Activated CD8-positive, alpha-beta memory T cell treated with anti-CD3 and anti-CD28 coated beads for 4 hours (primary cell): ENCODE data around the gene SNAPC3.
A peak's percentile ranks its signal among the peaks of the same experiment; 100 is the strongest.

Experiments used
- DNase-seq, 2 donors: peaks; one replicate each; pipeline ENCODE4 v3.0.0-alpha.2; 2020; ENCODE audit warnings: low read depth in 2 of 2

The SNAPC3 gene

GRCh38 chr9:15492485-15493150 lies 69.9 kb downstream of the SNAPC3 start:
- DNase-seq, result no peak

GRCh38 chr9:15498246-15498995 lies 75.7 kb downstream of the SNAPC3 start:
- DNase-seq, result no peak

- no peak for DNase-seq
These were observed 76.5 kb downstream of the SNAPC3 start for GRCh38 chr9:15499139-15499538.

GRCh38 chr9:15501179-15501578 lies 78.5 kb downstream of the SNAPC3 start:
- DNase-seq, result no peak

GRCh38 chr9:15501803-15502202 lies 79.1 kb downstream of the SNAPC3 start:
- DNase-seq, result no peak

- DNase-seq, result no peak
These were observed 83.2 kb downstream of the SNAPC3 start for GRCh38 chr9:15505921-15506320.

GRCh38 chr9:15509931-15510788 lies 87.5 kb downstream of the SNAPC3 start:
- DNase-seq, result peak; percentile 21 to 31

- DNase-seq, result peak; percentile 62 to 64
These were observed 88.3 kb downstream of the SNAPC3 start, which contains the start of gene PSIP1 for GRCh38 chr9:15510789-15511575. Gene PSIP1, minus strand, starts transcription at chr9:15510970. Its CDS starts 782 bp downstream, at chr9:15510188.
